ENCODE data around the gene CLHC1. TPM values are rescaled to one million over a fixed set of nuclear protein-coding genes. Genes with fewer than 3 reads are reported as not detected.
"Not testable (repeated sequence)": the region's sequence is repeated elsewhere in the genome, so short reads cannot be mapped to it uniquely, and the experiment has no call there.

CLHC1 gene
- polyA plus RNA-seq (ENCODE audit: insufficient read length in 4 of 4), result 10 to 100 TPM; 14.5 to 42.5 (median 27.2) TPM

DNA sequence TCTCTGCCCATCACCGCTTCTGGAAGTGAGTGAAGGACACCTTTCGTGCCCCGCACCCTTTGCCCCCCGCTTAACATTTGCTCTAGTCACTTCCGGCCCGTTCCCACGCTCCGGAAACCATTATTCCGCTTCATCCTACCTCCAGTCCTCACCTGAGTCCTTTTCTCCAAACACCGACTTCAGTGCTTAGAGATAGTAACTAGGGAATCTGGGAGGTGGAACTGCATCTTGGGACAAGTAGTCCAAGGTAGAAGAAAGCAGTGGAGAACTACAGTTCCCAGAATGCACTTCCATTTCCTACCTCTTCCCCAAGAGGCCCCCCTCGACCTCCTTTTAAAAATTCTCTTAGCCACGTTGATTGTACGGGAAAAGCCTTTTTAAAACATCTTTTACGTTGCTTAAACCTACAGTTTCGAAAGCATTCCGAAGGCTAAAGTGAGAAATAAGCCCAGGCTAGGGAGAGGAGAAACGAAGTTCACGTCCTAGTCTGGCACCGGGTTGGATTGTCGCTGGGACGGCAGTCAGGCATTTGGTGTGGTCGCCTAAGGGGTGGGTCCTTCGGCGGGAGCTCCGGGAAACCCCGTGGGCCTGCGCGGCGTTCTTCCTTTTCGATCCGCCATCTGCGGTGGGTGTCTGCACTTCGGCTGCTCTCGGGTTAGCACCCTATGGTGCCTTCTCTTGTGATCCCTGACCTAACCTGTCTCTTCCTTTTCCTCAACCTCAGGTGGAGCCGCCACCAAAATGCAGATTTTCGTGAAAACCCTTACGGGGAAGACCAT is at the start of gene CLHC1, which contains the start of gene RPS27A:
TSS of gene CLHC1 (minus strand) at position 210 of the 779 bp plus-strand sequence. CDS start 9,882 bp downstream, outside the sequence.
TSS of gene RPS27A (plus strand) at position 605 of the 779 bp plus-strand sequence. CDS start at position 742, 137 bp downstream.
- peak; percentile 93 to 99 (median 94) for DNase-seq (ENCODE audit: low read depth in 4 of 4, low spot score in 2 of 4)

- not testable (repeated sequence) for DNase-seq (ENCODE audit: low read depth in 4 of 4, low spot score in 2 of 4)
Observed at GRCh38 chr2:55280851-55281546, 48.9 kb upstream of the CLHC1 start.

DNA sequence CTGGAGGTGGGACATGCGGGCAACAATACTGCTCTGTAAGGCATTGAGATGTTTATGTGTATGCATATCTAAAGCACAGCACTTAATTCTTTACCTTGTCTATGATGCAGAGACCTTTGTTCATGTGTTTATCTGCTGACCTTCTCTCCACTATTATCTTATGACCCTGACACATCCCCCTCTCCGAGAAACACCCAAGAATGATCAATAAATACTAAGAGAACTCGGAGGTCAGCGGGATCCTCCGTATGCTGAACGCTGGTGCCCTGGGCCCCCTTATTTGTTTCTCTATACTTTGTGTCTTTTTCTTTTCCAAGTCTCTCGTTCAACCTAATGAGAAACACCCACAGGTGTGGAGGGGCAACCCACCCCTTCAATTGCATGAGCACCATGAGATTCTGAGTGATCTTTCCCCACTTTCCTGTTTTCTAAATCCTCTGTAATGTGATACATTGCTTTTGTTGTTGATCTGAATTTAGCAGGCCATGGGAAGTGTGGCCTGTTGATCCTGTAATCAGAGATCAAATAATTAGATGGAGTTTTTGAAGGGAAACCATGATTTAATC is 47.8 kb upstream of the CLHC1 start:
- not testable (repeated sequence) for DNase-seq (ENCODE audit: low read depth in 4 of 4, low spot score in 2 of 4)

GRCh38 chr2:55279214-55279835 is 47.2 kb upstream of the CLHC1 start:
- not testable (repeated sequence) for DNase-seq (ENCODE audit: low read depth in 4 of 4, low spot score in 2 of 4)

GRCh38 chr2:55277310-55277709 is 45.2 kb upstream of the CLHC1 start:
- DNase-seq (ENCODE audit: low read depth in 4 of 4, low spot score in 2 of 4), result no peak

- not testable (repeated sequence) for DNase-seq (ENCODE audit: low read depth in 4 of 4, low spot score in 2 of 4)
Observed at GRCh38 chr2:55274346-55274745, 42.3 kb upstream of the CLHC1 start.

GRCh38 chr2:55269645-55269990 is 37.5 kb upstream of the CLHC1 start:
- peak in 1 of 4 donors; percentile 7 for DNase-seq (ENCODE audit: low read depth in 4 of 4, low spot score in 2 of 4)

- peak; percentile 79 to 88 (median 86) for DNase-seq (ENCODE audit: low read depth in 4 of 4, low spot score in 2 of 4)
Observed at GRCh38 chr2:55268907-55269644, 37.0 kb upstream of the CLHC1 start, which contains the start of gene MTIF2. MTIF2 (minus strand) TSS chr2:55269231; CDS start chr2:55263858, 5,373 bp downstream.

- peak in 1 of 4 donors; percentile 4 for DNase-seq (ENCODE audit: low read depth in 4 of 4, low spot score in 2 of 4)
Observed at GRCh38 chr2:55268288-55268906, 36.3 kb upstream of the CLHC1 start.

- not testable (repeated sequence) for DNase-seq (ENCODE audit: low read depth in 4 of 4, low spot score in 2 of 4)
Observed at GRCh38 chr2:55259586-55259985, 27.5 kb upstream of the CLHC1 start.

DNA sequence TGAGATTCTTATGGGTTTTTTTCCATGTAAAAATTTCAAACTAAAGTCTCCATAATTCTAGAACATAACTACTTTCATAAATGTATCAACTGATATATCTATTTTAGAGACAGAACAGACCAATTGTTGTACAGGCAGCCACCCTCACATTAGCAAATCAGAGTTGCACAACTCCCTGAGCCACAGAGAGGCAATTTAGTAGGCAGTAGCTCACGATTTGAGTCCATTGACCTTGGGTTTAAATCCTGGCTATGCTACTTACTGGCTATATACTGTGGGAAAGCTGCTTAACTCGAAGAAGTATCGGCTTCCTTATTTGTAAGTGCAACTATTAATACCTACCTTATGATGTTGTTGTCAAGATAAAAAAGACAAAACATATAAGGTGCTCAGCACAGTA is 20.7 kb upstream of the CLHC1 start:
- DNase-seq (ENCODE audit: low read depth in 4 of 4, low spot score in 2 of 4), result no peak

DNA sequence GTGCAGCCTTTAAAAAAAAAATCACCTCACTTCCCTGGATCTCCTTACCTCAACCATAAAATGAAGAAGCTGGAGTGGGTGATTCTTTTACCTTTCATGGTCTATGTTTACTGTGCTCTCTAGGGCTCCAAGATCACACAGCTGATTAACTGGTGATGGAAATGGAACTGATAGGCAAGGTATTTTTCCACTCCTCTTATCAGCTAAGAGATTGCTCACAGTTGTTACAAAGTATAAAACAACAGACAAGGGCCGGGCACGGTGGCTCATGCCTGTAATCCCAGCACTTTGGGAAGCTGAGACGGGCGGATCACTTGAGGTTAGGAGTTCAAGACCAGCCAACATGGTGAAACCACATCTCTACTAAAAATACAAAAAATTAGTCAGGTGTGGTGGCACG is 14.9 kb upstream of the CLHC1 start:
- no peak for DNase-seq (ENCODE audit: low read depth in 4 of 4, low spot score in 2 of 4)

DNA sequence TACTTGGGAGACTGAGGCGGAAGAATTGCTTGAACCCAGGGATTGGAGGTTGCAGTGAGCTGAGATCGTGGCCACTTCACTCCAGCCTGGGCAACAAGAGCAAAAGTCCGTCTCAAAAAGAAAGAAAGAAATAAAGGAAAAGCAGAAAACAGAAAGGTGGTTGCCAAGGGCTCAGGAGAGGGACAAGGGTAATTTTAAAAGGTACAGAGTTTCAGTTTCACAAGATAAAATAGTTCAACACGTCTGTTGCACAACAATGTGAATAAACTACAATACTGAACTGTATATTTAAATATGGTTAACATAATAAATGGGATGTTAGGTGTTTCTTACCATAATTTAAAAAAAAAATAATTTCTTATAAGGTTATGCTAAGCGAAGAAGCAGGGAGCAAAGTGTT is 13.3 kb upstream of the CLHC1 start:
- DNase-seq (ENCODE audit: low read depth in 4 of 4, low spot score in 2 of 4), result no peak

GRCh38 chr2:55242617-55243016 is 10.5 kb upstream of the CLHC1 start:
- DNase-seq (ENCODE audit: low read depth in 4 of 4, low spot score in 2 of 4), result no peak

GRCh38 chr2:55241582-55241981 is 9.5 kb upstream of the CLHC1 start:
- not testable (repeated sequence) for DNase-seq (ENCODE audit: low read depth in 4 of 4, low spot score in 2 of 4)

- no peak for DNase-seq (ENCODE audit: low read depth in 4 of 4, low spot score in 2 of 4)
Observed at GRCh38 chr2:55239656-55240222, 7.6 kb upstream of the CLHC1 start.

- DNase-seq (ENCODE audit: low read depth in 4 of 4, low spot score in 2 of 4), result no peak
Observed at GRCh38 chr2:55236992-55237543, 5.0 kb upstream of the CLHC1 start.

GRCh38 chr2:55235724-55236538 is 3.8 kb upstream of the CLHC1 start:
- DNase-seq (ENCODE audit: low read depth in 4 of 4, low spot score in 2 of 4), result no peak
